MCF 10A (cell line): ENCODE data around the gene TMEM143. TPM values are rescaled to one million over a fixed set of nuclear protein-coding genes. Genes with fewer than 3 reads are reported as not detected.
"Not testable (repeated sequence)": the region's sequence is repeated elsewhere in the genome, so short reads cannot be mapped to it uniquely, and the experiment has no call there.

Experiments used
- BruUV-seq: library from RNA; stranded (reverse); fragments of 400-500 nt; replicated peaks from 2 replicates; lab custom pipeline; 2021; lab: Mats Ljungman, UMichigan
- CTCF ChIA-PET: fragments of 300-600 bp; sonication (Branson Sonifier 250); formaldehyde crosslinking; extraction: SDS; loops from one replicate; lab custom pipeline; 2021; ENCODE audit warnings: antibody characterized with exemption, inconsistent platforms; lab: Yijun Ruan, JAX
- POLR2A ChIA-PET: fragments of 300-600, 350-650 bp; sonication (Branson Sonifier 250); formaldehyde crosslinking; extraction: SDS; loops from one replicate; lab custom pipeline; 2020; ENCODE audit warnings: antibody characterized with exemption, inconsistent platforms; lab: Yijun Ruan, JAX
- DNase-seq: peaks from one replicate; pipeline ENCODE4 v3.0.0-alpha.2; 2018; ENCODE audit not compliant: unreplicated experiment
- H3K27ac Mint-ChIP-seq: one replicate; pipeline ENCODE4 v1.8.0; 2022; ENCODE audit warnings: mild to moderate bottlenecking, low read depth, mixed read lengths; ENCODE audit not compliant: unreplicated experiment
- H3K27me3 Mint-ChIP-seq: one replicate; pipeline ENCODE4 v1.8.0; 2022; ENCODE audit warnings: mixed read lengths; ENCODE audit not compliant: insufficient read depth, unreplicated experiment
- H3K36me3 Mint-ChIP-seq: one replicate; pipeline ENCODE4 v1.8.0; 2022; ENCODE audit warnings: mild to moderate bottlenecking, moderate library complexity, mixed read lengths; ENCODE audit not compliant: insufficient read depth, unreplicated experiment
- H3K4me1 Mint-ChIP-seq: one replicate; pipeline ENCODE4 v1.8.0; 2022; ENCODE audit warnings: mixed read lengths; ENCODE audit not compliant: insufficient read depth, unreplicated experiment
- H3K4me3 Mint-ChIP-seq: one replicate; pipeline ENCODE4 v1.8.0; 2022; ENCODE audit warnings: mild to moderate bottlenecking, moderate library complexity, mixed read lengths; ENCODE audit not compliant: unreplicated experiment
- H3K9me3 Mint-ChIP-seq: one replicate; pipeline ENCODE4 v1.8.0; 2022; ENCODE audit warnings: mixed read lengths; ENCODE audit not compliant: unreplicated experiment
- CTCF ChIP-seq: fragments of 200-600 bp; IDR thresholded peaks from one replicate; pipeline ENCODE4 v1.8.0; 2022; ENCODE audit warnings: antibody characterized with exemption, mild to moderate bottlenecking; ENCODE audit not compliant: unreplicated experiment
- intact Hi-C: fragments of 100-400 bp; cut with micrococcal nuclease; formaldehyde crosslinking; loops from 2 replicates; pipeline ENCODE4 v1.14.1; 2022
- total RNA-seq: library from RNA; stranded (reverse); gene quantifications from 2 replicates; pipeline ENCODE4 v1.2.3, GENCODE V29; 2022

Gene TMEM143
- total RNA-seq, 1 experiment from 2014 or later: 6.0 TPM

- TF ChIP-seq CTCF: no peak
- no peak overlapping the region for H3K27ac Mint-ChIP-seq
- BruUV-seq: no TSS peak
- no peaks in the 10 kb centered on the region for H3K27me3 Mint-ChIP-seq
- H3K4me1 Mint-ChIP-seq: peaks cover 11% of the 10 kb centered on the region
- CTCF ChIA-PET: interaction anchor here (0.6 to 0.7 kb wide), 2 partner anchors 76 to 190 kb away, joined by 3 read pairs; partner anchors contain the start of gene KDELR1
- H3K9me3 Mint-ChIP-seq: no peaks in the 10 kb centered on the region
- H3K36me3 Mint-ChIP-seq: no peaks in the 10 kb centered on the region
- intact Hi-C loops: no loop called here
- no peak for DNase-seq
- POLR2A ChIA-PET: no interaction called here
- H3K4me3 Mint-ChIP-seq: no peak overlapping the region
Measured at GRCh38 chr19:48315712-48316111, 48.0 kb downstream of the TMEM143 start.

- Mint-ChIP-seq H3K4me3 (no peak overlapping the region), H3K4me1 (no peaks in the 10 kb centered on the region), H3K36me3 (no peaks in the 10 kb centered on the region), H3K27me3 (peaks cover 1% of the 10 kb centered on the region), H3K27ac (no peak overlapping the region), H3K9me3 (no peaks in the 10 kb centered on the region)
- no peak for DNase-seq
- no TSS peak for BruUV-seq
- TF ChIP-seq CTCF: no peak
- intact Hi-C loops: no loop called here
- CTCF ChIA-PET: no interaction called here
- POLR2A ChIA-PET: interaction anchor here (0.6 kb wide), 1 partner anchor 52 kb away, joined by 3 read pairs; the partner anchor contains the start of genes SYNGR4 and TMEM143
Measured at GRCh38 chr19:48311384-48311783, 52.4 kb downstream of the TMEM143 start.

- ChIA-PET CTCF (no interaction called here), POLR2A (no interaction called here)
- no TSS peak for BruUV-seq
- no peak for TF ChIP-seq CTCF
- Mint-ChIP-seq H3K36me3 (no peaks in the 10 kb centered on the region), H3K4me3 (no peak overlapping the region), H3K27ac (no peak overlapping the region), H3K27me3 (peaks cover 13% of the 10 kb centered on the region), H3K9me3 (no peaks in the 10 kb centered on the region), H3K4me1 (no peaks in the 10 kb centered on the region)
- intact Hi-C loops: no loop called here
- DNase-seq: no peak
Measured at GRCh38 chr19:48310227-48310626, 53.5 kb downstream of the TMEM143 start.

GRCh38 chr19:48309731-48310130, 54.0 kb downstream of the TMEM143 start:
- not testable (repeated sequence) for H3K9me3 Mint-ChIP-seq
- CTCF ChIA-PET: interaction anchor here (0.6 kb wide), 1 partner anchor 82 kb away, joined by 5 read pairs; the partner anchor contains the start of gene KDELR1

More at GRCh38 chr19:48309731-48310130, 54.0 kb downstream of the TMEM143 start:
- H3K27me3 Mint-ChIP-seq: peaks cover 18% of the 10 kb centered on the region
- H3K36me3 Mint-ChIP-seq, H3K4me1 Mint-ChIP-seq, H3K27ac Mint-ChIP-seq, intact Hi-C loops, BruUV-seq, DNase-seq, H3K4me3 Mint-ChIP-seq, POLR2A ChIA-PET: not testable (repeated sequence)
